Lung (tissue), 12 donors: ENCODE data around the gene TOLLIP. TPM values are rescaled to one million over a fixed set of nuclear protein-coding genes. Genes with fewer than 3 reads are reported as not detected.

Source experiments
- ATAC-seq: fragments of 200-7000 bp; cut with Tn5 transposase; one replicate; pipeline ENCODE4 v1.9.1; 2020; ENCODE audit warnings: moderate number of reproducible peaks; ENCODE audit not compliant: insufficient read depth, low FRiP score
- DNase-seq, 3 donors: peaks; one replicate each; pipeline ENCODE4 v3.0.0-alpha.2; 2013 to 2017
- H3K27ac ChIP-seq, 2 donors: one replicate each; pipeline ENCODE4 v1.5.1; 2013; ENCODE audit warnings: mild to moderate bottlenecking in 2 of 2, moderate library complexity in 2 of 2, control low read depth in 1 of 2, inconsistent platforms in 1 of 2, low read depth in 1 of 2, low read length in 1 of 2
- H3K27me3 ChIP-seq, 3 donors: one replicate each; pipeline ENCODE4 v1.5.1; 2013; ENCODE audit warnings: low read length in 2 of 3; ENCODE audit not compliant: control insufficient read depth in 3 of 3, insufficient read depth in 3 of 3
- H3K36me3 ChIP-seq, 4 donors: one replicate each; pipeline ENCODE4 v1.5.1; 2013; ENCODE audit warnings: low read length in 4 of 4, mild to moderate bottlenecking in 1 of 4, moderate library complexity in 1 of 4; ENCODE audit not compliant: control insufficient read depth in 4 of 4, insufficient read depth in 4 of 4
- H3K4me1 ChIP-seq, 5 donors: one replicate each; pipeline ENCODE4 v1.5.1; 2013; ENCODE audit warnings: low read length in 5 of 5, mild to moderate bottlenecking in 2 of 5, moderate library complexity in 1 of 5; ENCODE audit not compliant: control insufficient read depth in 5 of 5, insufficient read depth in 5 of 5
- H3K4me3 ChIP-seq: one replicate; pipeline ENCODE4 v1.5.1; 2013; ENCODE audit warnings: mild to moderate bottlenecking, control low read depth, moderate library complexity
- H3K9ac ChIP-seq, 2 donors: one replicate each; pipeline ENCODE4 v1.5.1; 2013; ENCODE audit warnings: low read length in 2 of 2, control low read depth in 1 of 2; ENCODE audit not compliant: insufficient read depth in 1 of 2
- H3K9me3 ChIP-seq, 4 donors: one replicate each; pipeline ENCODE4 v1.5.1; 2013; ENCODE audit warnings: low read length in 3 of 4, mild to moderate bottlenecking in 1 of 4, moderate library complexity in 1 of 4; ENCODE audit not compliant: control insufficient read depth in 4 of 4, insufficient read depth in 3 of 4
- WGBS, 2 donors: extraction: QIAGEN DNeasy Blood & Tissue Kit; methylation state at CpG; one replicate each; pipeline ENCODE4 v1.1.7; 2013; 5-methylcytosine and 5-hydroxymethylcytosine counted together
- polyA plus RNA-seq, 2 donors: library from polyadenylated mRNA; stranded (reverse); fragments of 200-250 nt; gene quantifications; one replicate each; pipeline ENCODE4 v1.2.1, GENCODE V29; 2013
- total RNA-seq, 2 donors: library from RNA; depleted of rRNA in 1 of 2; stranded (reverse); fragments of >200 nt in 1 of 2; gene quantifications; one replicate each; pipeline ENCODE4 v1.2.1, GENCODE V29; 2014 to 2021
- TF ChIP-seq, protein P1 (sequence below): IDR thresholded peaks from 2 replicates; pipeline ENCODE4 v1.5.1; 2012; ENCODE audit warnings: mild to moderate bottlenecking; ENCODE audit errors: control extremely low read depth, extremely low read depth
- donor health status: control.
- donor health status: control.
- donor health status: Bipolar disorder and iron deficiency.
- donor health status: healthy.
- donor health status: DM: yes; HTN: yes; CAD: no.

Gene TOLLIP
- total and polyA plus RNA-seq, 4 donors, result 26.9 to 79.4 (median 43.4) TPM

GRCh38 chr11:1317432-1317831 is 8.0 kb upstream of the TOLLIP start:
- TF ChIP-seq, protein P1, sequence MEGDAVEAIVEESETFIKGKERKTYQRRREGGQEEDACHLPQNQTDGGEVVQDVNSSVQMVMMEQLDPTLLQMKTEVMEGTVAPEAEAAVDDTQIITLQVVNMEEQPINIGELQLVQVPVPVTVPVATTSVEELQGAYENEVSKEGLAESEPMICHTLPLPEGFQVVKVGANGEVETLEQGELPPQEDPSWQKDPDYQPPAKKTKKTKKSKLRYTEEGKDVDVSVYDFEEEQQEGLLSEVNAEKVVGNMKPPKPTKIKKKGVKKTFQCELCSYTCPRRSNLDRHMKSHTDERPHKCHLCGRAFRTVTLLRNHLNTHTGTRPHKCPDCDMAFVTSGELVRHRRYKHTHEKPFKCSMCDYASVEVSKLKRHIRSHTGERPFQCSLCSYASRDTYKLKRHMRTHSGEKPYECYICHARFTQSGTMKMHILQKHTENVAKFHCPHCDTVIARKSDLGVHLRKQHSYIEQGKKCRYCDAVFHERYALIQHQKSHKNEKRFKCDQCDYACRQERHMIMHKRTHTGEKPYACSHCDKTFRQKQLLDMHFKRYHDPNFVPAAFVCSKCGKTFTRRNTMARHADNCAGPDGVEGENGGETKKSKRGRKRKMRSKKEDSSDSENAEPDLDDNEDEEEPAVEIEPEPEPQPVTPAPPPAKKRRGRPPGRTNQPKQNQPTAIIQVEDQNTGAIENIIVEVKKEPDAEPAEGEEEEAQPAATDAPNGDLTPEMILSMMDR, result no peak
- Histone ChIP-seq H3K36me3 (no peaks in the 10 kb centered on the region), H3K9ac (no peak overlapping the region), H3K27me3 (no peaks in the 10 kb centered on the region), H3K9me3 (peaks cover 0 to 2% (median 0%) of the 10 kb centered on the region in 4 donors), H3K27ac (no peak overlapping the region), H3K4me3 (no peak overlapping the region), H3K4me1 (no peaks in the 10 kb centered on the region)
- no peak for DNase-seq
- 82 to 90% methylated on average over 10 of the region's 10 CpGs for WGBS, 2 donors
- no peak for ATAC-seq

DNA sequence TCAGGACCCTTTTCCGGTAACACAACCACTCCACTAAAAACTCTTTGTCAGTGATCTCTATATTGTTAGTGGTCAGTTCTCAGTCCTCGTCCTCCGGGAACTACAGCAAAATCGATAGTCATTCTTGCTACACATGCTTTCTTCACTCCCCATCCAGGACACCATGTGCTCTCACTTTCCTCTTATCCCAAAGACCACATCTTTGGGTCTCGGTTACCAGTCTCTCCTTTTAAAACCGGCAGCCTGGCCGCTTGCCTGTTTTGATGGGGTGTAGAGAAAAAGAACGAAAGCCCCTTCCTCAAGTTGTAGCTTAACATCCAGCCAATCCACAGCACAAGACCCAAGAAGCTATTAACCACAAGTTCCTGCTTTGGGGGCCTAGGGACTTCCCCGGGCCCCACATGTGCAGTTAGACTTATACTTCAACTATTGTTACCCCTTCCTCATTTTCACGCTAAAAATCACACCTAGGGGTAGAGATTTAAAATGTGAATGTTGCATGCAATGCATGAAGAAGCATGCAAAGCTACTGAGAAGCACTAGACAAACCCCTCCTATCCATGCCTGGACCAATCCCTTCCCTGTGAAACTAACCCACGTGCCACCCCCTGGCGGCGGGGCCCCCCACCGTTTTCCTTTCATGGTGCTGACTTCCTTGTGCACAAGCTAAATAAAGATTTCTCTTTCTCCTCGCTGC is 1.5 kb upstream of the TOLLIP start:
- no peak for ATAC-seq
- H3K4me3 ChIP-seq, result no peak overlapping the region
- no peak overlapping the region for H3K27ac ChIP-seq
- no peak overlapping the region for H3K9ac ChIP-seq
- no peaks in the 10 kb centered on the region for H3K36me3 ChIP-seq
- no peak for DNase-seq
- WGBS, 2 donors, result 35 to 65% methylated on average over 15 of the region's 15 CpGs
- H3K9me3 ChIP-seq, result peaks cover 0 to 9% (median 0%) of the 10 kb centered on the region in 4 donors
- TF ChIP-seq, protein P1, result no peak
- peaks cover 3 to 22% (median 12%) of the 10 kb centered on the region in 5 donors for H3K4me1 ChIP-seq
- no peaks in the 10 kb centered on the region for H3K27me3 ChIP-seq

- H3K9ac ChIP-seq, result peak overlapping the region; percentile 37 to 85
- H3K27ac ChIP-seq, result peak overlapping the region; percentile 94 to 95
- H3K36me3 ChIP-seq, result peaks cover 0 to under 1% (median 0%) of the 10 kb centered on the region in 4 donors
- peaks cover 0 to 9% (median 0%) of the 10 kb centered on the region in 4 donors for H3K9me3 ChIP-seq
- DNase-seq (no peak), ATAC-seq (no peak)
- TF ChIP-seq, protein P1, result no peak
- peak overlapping the region; percentile 53 for H3K4me3 ChIP-seq
- no peaks in the 10 kb centered on the region for H3K27me3 ChIP-seq
- peaks cover 3 to 26% (median 18%) of the 10 kb centered on the region in 5 donors for H3K4me1 ChIP-seq
- 68 to 77% methylated on average over 18 of the region's 18 CpGs for WGBS, 2 donors
These were observed 871 bp upstream of the TOLLIP start for GRCh38 chr11:1310318-1310687.
